VCaP (cell line): ENCODE measurements around the gene TBX20.

Experiments
- H3K27ac ChIP-seq: fragments of 450-650 bp; 2 replicates; pipeline ENCODE4 v1.5.1; 2017
- CTCF ChIP-seq: fragments of 450-650 bp; conservative IDR thresholded peaks from 2 replicates; pipeline ENCODE4 v1.5.1; 2017; ENCODE audit warnings: mild to moderate bottlenecking, moderate library complexity

The TBX20 gene

GRCh38 chr7:35254496-35255442, 869 bp upstream of the TBX20 start:
- H3K27ac ChIP-seq: no peak overlapping the region
- TF ChIP-seq CTCF: no peak

GRCh38 chr7:35253460-35253709, 515 bp downstream of the TBX20 start:
- H3K27ac ChIP-seq: no peak overlapping the region
- TF ChIP-seq CTCF: no peak

GRCh38 chr7:35252612-35253459, 1.1 kb downstream of the TBX20 start:
- no peak overlapping the region for H3K27ac ChIP-seq
- TF ChIP-seq CTCF: no peak

GRCh38 chr7:35251606-35252310, 2.1 kb downstream of the TBX20 start:
- TF ChIP-seq CTCF: no peak
- no peak overlapping the region for H3K27ac ChIP-seq

- no peak overlapping the region for H3K27ac ChIP-seq
- TF ChIP-seq CTCF: no peak
These were observed 3.0 kb downstream of the TBX20 start for GRCh38 chr7:35250941-35251340.

- no peak overlapping the region for H3K27ac ChIP-seq
- TF ChIP-seq CTCF: no peak
These were observed 3.4 kb downstream of the TBX20 start for GRCh38 chr7:35250452-35250851.

- no peak for TF ChIP-seq CTCF
- no peak overlapping the region for H3K27ac ChIP-seq
These were observed 4.4 kb downstream of the TBX20 start for GRCh38 chr7:35249537-35249907.
